NCI-H1092 (cell line): ENCODE measurements around the gene PRELID3B.
"Not testable (repeated sequence)": the region's sequence is repeated elsewhere in the genome, so short reads cannot be mapped to it uniquely, and the experiment has no call there.

ENCODE experiments used
- DNase-seq: peaks from one replicate; lab custom pipeline; 2025; lab: John Stamatoyannopoulos, UW

Gene PRELID3B

GRCh38 chr20:59048681-59049030 is 6.1 kb upstream of the PRELID3B start:
- no peak for DNase-seq

- DNase-seq: no peak
These were observed 5.5 kb upstream of the PRELID3B start for GRCh38 chr20:59047938-59048680.

DNA sequence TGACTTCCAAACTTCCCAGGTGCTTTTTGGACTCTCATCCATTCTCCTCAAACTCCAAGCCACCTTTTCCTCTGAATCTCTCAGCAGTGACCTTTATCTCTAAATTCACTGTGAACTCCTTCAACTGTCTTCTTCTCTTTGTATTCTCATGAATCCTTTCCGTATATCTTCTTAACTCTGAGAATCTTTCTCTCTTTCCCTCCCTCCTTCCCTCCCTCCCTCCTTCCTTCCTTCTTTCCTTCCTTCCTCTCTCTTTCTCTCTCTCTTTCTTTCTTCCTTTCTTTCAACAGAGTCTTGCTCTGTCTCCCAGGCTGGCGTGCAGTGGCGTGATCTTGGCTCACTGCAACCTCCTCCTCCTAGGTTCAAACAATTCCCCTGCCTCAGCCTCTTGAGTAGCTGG is 4.3 kb upstream of the PRELID3B start:
- no peak for DNase-seq

GRCh38 chr20:59044796-59045195 is 2.2 kb upstream of the PRELID3B start:
- DNase-seq: no peak

DNA sequence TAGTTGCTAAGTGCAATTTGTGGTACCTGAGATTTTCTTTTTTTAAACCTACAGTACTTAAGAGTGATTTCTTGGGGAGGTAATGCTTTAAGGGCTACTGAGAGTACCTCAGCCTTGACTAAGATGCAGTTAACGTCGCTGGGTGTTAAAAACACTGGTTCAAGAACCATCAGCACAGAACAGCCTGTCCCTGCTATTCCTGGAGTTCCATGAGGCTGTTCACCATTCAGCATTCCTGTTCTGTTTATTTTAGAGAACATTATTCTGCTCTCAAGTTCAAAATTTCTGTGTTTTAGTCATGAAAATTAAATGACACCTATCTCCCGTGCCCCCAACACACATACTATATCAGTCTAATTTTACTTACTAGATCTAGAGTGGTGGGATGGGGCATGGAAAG is 1.7 kb upstream of the PRELID3B start:
- DNase-seq: no peak

GRCh38 chr20:59043698-59044097 is 1.1 kb upstream of the PRELID3B start:
- no peak for DNase-seq

DNA sequence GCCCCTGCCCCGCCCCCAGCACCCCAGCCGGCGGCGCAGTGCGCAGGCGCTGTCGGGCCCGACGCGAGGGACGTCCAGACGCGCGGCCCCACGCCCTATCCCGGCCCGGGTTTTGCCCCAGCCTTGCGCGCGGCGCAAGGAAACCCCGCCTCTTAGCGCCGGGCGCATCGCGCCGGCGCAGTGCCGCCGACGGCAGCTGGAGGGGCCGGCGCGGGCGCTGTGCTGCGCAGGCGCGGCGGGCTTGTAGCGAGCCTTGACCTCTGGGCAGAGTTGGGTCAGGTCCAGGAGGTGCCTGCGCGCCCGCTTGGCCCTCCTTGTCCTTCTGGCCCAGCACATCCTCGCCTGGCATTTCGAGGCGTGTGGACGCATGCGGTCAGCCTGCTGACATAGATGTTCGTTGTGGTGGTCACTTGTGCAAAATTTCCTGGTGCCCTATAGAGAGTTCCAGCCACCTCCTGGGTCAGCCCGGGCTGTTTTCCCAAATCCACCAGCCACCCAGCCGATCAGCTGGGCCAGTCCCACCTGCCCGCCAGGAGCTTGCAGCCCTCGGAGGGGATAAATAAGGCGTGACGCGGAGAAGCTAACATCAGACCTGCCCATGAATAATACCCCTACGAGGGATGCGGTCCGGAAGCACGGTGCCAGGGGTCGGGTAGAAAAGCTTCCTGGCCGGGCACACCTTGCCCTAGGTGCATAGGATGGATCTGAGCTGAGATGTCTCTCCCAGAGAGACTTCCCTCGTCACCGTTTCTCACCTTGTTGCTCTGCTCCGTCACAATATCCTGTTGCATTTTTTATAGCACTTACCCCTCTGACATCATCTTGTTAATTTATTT is 428 bp upstream of the PRELID3B start:
- peak; percentile 90 for DNase-seq

- not testable (repeated sequence) for DNase-seq
These were observed 1.1 kb downstream of the PRELID3B start for GRCh38 chr20:59041487-59041886.

GRCh38 chr20:59040667-59041066 is 1.9 kb downstream of the PRELID3B start:
- no peak for DNase-seq

GRCh38 chr20:59039233-59039632 is 3.4 kb downstream of the PRELID3B start:
- no peak for DNase-seq

DNA sequence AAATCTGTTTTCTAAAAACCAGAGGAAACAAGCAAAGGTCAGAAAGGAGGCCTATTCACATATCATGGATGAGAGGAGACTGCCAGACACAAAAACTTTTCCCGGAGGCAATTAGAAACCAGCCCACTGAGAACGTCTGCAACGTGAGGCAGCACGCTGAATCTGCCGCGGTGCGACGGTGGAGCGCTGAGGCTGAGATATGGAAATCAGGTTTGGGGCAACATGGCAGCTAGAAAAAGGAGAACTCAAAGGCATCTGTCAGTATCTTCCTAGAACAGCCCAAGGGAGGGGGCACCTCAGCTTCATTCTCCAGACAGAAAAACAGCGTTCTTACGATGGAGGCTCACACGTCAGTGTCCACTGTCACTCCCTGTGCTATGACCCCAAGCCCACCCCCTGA is 5.2 kb downstream of the PRELID3B start:
- no peak for DNase-seq

- no peak for DNase-seq
These were observed 7.2 kb downstream of the PRELID3B start for GRCh38 chr20:59035381-59035780.

DNA sequence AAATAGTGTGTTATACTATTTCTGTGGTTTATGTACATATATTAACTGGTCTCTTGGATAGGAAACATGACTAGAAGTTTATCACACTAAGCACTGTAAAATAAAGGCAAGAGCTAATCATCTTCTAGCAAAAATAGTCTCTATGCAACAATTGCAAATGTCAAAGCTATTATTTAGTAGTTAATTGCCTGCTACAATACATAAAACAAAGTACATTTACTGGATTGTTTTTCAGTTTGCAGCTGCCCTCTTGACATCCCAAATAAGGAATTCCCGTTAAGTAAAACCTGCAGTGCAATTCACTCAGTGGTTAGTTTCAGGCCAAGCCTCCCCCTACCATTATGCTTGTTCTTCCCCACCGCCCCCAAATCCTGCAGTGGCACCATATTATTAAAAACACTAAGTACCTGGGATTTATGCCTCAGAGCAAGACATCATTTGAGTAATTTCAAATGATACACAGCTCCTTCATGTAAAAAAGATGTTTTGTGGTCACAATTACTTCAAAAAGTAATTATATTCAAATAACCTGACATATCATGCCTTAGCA is 8.9 kb downstream of the PRELID3B start:
- DNase-seq: no peak

DNA sequence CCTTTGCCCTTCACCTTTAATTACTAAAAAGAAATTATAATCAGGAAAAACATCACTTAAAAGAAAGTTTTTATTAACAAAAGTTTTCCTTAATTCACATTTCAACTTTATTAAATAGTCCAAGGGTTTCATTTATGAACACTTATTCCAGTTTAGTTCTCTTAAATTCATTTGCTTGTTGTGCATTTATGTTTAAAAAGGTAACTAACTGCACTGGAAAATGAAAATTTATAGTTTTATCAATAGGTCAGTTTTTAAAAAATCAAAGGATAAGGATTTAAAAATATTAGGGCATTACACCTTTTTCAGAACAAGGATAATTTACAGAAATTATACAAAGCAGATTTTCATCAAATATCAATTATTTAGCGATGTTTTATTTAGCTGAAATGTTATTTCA is 9.5 kb downstream of the PRELID3B start:
- no peak for DNase-seq

DNA sequence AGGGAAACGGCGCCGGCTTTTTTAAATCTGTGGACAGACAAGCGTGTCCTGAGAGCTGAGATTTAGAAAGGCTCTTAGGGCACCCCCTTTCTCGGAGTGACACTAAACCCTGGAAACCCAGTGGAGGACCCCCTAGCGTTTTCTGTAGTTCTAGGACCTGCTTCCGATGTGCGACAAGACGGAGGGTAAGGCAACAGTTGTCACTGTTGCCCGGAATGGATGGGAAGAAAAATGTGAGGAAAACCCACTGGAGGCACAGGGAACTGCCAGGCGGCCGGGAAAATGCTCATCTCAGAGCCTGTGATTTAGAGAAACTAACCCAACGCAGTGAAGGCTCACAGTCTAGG is 9.9 kb downstream of the PRELID3B start:
- DNase-seq: peak; percentile 83

DNA sequence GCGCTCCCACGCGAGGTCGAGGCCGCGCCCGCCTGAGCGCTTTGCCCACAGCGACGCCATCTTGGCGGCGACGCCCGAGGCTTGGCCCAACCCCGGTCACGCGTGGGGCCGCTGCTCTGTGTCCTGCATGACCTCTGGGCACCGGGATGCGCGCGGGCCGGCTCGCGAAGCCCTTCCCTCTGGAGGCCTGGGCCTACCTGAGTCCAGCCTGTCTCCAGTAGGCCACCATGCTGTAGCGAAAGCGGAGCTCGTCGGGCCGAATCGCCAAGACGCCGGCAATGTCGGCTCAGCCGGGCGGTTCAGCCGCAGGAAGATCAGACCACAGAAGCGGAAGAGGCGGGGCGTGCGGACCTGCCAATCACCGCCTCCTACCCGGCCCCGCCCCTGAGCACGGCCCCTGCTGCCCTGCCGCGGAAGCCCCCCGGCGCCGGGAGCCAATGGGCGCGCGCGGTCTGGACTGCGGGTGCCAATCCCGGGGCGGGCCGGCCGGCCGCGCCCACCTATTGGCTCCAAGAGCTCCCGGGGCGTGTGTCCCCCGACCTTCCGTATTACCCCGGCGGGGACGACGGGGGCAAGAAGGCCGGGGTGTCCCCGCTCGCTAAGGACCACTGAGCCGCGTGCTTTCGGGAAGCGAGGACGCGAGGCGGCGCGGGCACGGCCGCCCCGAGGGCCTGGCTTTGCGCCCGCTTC is 10.4 kb downstream of the PRELID3B start, which contains the start of gene ATP5F1E:
TSS of gene ATP5F1E (minus strand) at position 313 of the 690 bp plus-strand sequence. CDS start at position 229, 84 bp downstream.
- DNase-seq: peak; percentile 94

DNA sequence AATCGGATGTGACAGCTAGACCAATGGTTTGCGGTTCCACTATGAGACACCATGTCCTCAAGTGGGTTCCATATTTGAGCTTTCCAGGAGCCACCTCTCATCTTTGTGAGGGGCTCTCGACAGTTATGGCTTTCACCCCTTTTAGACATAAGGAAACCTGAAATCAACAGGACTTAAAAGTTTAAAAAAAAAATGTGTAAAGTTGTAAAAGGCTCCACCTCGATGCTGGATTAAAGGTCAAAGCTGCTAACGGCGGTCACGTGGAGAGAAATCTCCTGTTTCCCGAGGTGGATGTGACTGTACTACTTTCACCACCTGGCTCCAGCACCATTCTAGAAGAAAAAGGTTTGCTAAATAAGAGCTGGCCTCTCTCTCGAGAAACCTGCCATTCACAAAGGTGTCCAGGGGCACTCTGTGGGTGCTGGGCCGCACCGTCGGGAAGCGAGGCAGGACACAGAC is 11.0 kb downstream of the PRELID3B start:
- DNase-seq: no peak

GRCh38 chr20:59030911-59031563 is 11.5 kb downstream of the PRELID3B start:
- DNase-seq: no peak

DNA sequence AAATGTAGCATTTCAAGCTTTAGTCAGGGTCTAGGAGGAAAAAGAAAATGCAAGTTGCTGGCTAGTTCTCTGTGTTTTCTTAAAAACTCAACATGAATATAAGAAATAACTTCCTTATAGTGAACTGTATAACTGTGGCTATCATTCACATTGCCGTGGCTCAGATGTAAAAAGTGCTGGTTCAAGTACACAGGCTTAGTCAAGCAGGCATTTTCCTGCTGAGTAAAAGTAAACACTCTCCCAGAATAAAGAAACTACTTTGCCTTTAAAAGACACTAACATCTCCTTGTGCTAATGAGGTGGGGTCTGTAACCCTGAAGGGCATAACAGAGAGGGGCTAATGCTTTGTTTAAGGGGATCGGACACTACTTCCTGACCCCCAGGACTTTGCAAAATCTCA is 13.8 kb downstream of the PRELID3B start:
- DNase-seq: no peak

GRCh38 chr20:59027741-59028320 is 14.8 kb downstream of the PRELID3B start:
- no peak for DNase-seq

- DNase-seq: no peak
These were observed 15.5 kb downstream of the PRELID3B start for GRCh38 chr20:59026904-59027740.
